CD4-positive, alpha-beta T cell treated with Interleukin-21 for 1 hour (primary cell): Measurements from ENCODE around the gene VAX1.
"Not testable (repeated sequence)": the region's sequence is repeated elsewhere in the genome, so short reads cannot be mapped to it uniquely, and the experiment has no call there.

Experiments
- DNase-seq: peaks from one replicate; pipeline ENCODE4 v3.0.0-alpha.2; 2020

The VAX1 gene

GRCh38 chr10:117134306-117135025 lies 3.6 kb downstream of the VAX1 start:
- DNase-seq = no peak

- no peak for DNase-seq
Observed at GRCh38 chr10:117134056-117134305, 4.1 kb downstream of the VAX1 start.

GRCh38 chr10:117133273-117134055 lies 4.6 kb downstream of the VAX1 start:
- no peak for DNase-seq

- no peak for DNase-seq
Observed at GRCh38 chr10:117132751-117133231, 5.3 kb downstream of the VAX1 start.

- no peak for DNase-seq
Observed at GRCh38 chr10:117131376-117132327, 6.4 kb downstream of the VAX1 start.

GRCh38 chr10:117130862-117131375 lies 7.2 kb downstream of the VAX1 start:
- no peak for DNase-seq

- DNase-seq = no peak
Observed at GRCh38 chr10:117130346-117130745, 7.7 kb downstream of the VAX1 start.

- not testable (repeated sequence) for DNase-seq
Observed at GRCh38 chr10:117126645-117127044, 11.4 kb downstream of the VAX1 start.

- DNase-seq = no peak
Observed at GRCh38 chr10:117126034-117126433, 12.0 kb downstream of the VAX1 start.

GRCh38 chr10:117112220-117112619 lies 25.9 kb downstream of the VAX1 start:
- no peak for DNase-seq

- no peak for DNase-seq
Observed at GRCh38 chr10:117107238-117107637, 30.8 kb downstream of the VAX1 start.

- no peak for DNase-seq
Observed at GRCh38 chr10:117096599-117097201, 41.4 kb downstream of the VAX1 start.

GRCh38 chr10:117094856-117095255 lies 43.2 kb downstream of the VAX1 start:
- no peak for DNase-seq

GRCh38 chr10:117092386-117092785 lies 45.7 kb downstream of the VAX1 start:
- no peak for DNase-seq

- DNase-seq = no peak
Observed at GRCh38 chr10:117090834-117091233, 47.2 kb downstream of the VAX1 start.

GRCh38 chr10:117087521-117087920 lies 50.5 kb downstream of the VAX1 start:
- DNase-seq = no peak

GRCh38 chr10:117086546-117086945 lies 51.5 kb downstream of the VAX1 start:
- no peak for DNase-seq

- not testable (repeated sequence) for DNase-seq
Observed at GRCh38 chr10:117084421-117085246, 53.4 kb downstream of the VAX1 start.
